HuH-7.5 (cell line): ENCODE results near the gene ENTPD3.
"Not testable (repeated sequence)": the region's sequence is repeated elsewhere in the genome, so short reads cannot be mapped to it uniquely, and the experiment has no call there.

ENCODE experiments used
- DNase-seq: peaks from one replicate; pipeline ENCODE4 v3.0.0; 2011; ENCODE audit warnings: low spot score

ENTPD3 gene

DNA sequence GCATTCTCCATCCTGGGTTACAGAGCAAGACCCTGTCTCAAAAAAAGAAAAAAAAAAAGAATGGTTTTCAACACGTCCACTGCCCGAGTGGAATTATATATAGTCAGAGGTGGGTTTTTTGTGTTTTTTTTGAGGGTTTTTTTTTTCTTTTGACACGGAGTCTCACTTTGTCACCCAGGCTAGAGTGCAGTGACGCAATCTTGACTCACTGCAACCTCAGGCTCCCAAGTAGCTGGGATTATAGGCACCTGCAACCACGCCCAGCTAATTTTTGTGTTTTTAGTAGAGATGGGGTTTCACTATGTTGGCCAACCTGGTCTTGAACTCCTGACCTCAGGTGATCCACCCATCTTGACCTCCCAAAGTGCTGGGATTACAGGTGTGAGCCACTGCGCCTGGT is 73.5 kb downstream of the ENTPD3 start:
- DNase-seq = not testable (repeated sequence)

DNA sequence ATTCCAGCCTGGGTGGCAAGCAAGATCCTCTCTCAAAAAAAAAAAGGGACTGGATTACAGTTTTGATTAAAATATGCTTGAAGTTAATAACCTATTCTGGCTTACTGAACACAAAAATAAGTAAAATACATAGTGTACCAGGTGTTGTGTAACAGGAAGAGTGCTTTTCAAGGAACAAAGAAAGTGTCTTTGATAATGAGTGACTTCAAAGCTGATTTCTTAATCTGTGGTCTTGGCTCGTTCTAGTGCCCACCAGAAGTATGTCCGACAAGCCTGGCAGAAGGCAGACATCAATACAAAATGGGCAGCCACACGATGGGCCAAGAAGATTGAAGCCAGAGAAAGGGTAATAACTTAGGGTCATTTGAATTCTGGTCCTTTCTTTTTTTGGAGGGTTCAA is 74.2 kb downstream of the ENTPD3 start:
- DNase-seq = no peak

DNA sequence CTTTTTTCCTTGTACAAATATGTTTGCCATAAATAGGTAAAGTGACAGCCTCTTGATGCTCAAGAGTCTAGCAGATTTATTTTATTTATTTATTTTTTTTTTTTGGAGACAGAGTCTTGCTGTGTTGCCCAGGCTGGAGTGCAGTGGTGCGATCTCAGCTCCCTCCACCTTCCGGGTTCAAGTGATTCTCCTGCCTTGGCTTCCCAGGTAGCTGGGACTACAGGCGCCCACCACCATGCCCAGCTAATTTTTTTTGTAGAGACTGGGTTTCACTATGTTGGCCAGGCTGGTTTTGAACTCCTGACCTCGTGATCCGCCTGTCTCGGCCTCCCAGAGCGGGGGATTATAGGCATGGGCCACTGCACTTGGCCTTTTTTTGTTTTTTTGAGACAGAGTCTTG is 75.9 kb downstream of the ENTPD3 start:
- not testable (repeated sequence) for DNase-seq

DNA sequence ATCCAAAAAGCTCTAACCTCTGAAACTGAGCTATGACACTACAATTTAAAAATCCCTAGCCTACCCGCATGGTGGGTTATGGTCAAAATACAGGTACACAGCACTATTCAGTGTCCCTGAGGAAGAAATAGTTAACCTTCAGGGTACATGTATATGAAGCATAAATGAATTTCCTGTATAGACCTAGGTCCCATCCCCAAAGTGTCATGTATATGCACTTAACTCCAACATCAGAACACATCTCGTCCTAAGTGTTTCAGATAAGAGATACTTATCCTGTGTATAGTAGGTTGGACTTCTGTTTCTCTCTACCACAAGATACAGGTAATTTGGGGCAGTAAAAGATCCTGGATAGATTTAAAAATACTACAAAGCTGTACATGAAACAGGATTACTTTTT is 76.6 kb downstream of the ENTPD3 start:
- no peak for DNase-seq

DNA sequence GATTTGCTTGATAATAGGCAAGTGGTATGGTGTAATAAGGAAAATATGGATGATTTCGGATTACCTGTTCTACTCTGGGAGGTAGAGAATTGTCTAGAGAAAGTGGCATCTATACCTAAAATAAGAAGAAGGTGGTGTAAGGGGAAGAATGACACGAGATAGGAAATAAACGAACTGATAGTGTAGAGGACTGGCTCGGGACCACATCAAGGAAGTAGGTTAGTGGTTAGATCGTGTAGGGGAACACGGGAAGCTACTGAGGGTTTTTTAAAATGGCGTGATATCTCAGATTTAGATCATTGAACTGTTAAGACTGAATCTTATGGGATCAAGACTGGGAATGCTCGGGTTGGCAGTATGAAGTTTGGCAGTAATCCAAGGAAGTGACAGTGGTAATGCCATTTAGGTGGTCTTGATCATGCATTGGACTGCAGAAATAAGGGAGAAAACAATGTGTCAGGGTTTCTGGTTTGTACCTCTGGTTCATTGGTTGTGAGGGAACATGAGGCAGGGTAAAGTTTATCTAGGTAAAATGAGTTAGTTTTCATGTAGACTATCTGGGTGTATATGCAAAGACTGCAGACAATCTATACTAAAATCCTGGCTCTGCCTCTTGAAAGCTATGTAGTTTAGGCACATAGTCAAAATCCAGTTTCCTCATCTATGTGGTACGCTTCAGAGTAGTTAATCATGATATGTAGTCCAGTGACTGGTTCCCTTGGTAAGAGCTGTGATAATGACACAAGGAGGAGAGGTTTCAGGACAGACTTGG is 77.5 kb downstream of the ENTPD3 start:
- no peak for DNase-seq

DNA sequence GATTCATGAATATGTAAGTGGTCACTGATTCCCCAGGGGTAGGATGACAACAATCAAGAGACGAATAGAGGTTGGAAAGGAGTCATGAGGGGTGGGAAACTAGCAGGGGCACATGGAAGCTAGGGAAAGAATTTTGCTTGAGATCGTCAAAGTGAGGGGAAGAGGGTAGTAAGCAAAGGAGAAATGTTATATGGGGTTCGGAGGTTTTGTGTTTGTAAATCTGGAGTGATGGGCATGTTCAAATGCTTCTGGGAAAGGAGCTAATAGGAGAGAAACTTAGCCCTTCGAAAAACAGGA is 78.1 kb downstream of the ENTPD3 start:
- DNase-seq = no peak

DNA sequence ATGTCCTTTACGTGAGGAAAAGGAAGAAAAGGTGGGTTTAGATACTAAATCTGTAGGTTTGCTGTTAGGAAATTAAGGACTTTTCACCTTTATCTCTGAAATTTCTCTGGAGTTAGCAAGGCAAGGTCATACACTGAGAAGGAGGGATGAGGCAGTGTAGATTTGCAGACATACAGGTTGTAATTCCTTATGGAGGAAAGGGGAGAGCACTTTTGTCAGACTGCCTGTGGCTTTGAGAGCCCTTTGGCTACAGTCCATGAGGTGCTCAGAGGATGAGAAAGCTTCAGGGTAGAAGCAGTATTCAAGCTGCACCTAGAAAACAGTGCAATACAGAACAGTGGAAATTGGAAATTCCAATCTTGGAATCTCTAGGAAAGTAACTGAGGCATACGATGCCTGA is 78.5 kb downstream of the ENTPD3 start:
- no peak for DNase-seq

DNA sequence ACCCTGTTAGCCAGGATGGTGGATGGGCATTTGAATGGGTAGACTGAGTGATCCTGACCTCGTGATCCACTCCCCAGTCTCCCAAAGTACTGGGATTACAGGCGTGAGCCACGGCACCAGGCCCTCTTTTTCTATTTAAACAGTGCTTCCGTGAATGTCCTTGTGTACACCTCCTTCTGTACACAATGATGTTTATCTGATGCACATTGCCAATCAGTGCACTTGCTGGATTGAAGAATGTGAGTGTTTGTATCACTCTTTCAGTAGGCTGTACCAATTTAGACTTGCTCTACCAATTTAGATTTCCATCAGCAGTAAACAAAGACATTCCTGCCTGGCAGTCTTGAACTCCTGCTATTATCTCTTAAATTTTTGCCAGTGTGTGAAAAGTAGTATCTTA is 81.0 kb downstream of the ENTPD3 start:
- peak; percentile 29 for DNase-seq

DNA sequence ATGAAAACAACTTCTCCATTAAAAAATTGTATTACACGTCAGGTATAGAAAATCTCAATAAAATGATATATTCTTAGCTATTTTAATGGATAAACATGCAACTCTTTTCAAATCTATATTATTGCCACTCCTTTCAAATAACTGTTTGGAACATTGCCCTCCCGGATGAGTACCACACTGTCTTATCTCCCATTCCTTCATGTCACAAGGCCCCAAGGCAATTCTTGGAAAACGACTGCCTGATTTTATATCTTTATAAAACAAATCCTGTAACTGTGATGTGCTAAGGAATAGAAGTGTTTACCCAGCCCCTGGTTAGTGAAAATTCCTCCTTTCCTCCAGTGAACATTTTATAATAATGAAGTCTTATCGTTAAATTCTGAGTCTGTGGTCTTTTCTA is 83.7 kb downstream of the ENTPD3 start:
- DNase-seq = no peak

DNA sequence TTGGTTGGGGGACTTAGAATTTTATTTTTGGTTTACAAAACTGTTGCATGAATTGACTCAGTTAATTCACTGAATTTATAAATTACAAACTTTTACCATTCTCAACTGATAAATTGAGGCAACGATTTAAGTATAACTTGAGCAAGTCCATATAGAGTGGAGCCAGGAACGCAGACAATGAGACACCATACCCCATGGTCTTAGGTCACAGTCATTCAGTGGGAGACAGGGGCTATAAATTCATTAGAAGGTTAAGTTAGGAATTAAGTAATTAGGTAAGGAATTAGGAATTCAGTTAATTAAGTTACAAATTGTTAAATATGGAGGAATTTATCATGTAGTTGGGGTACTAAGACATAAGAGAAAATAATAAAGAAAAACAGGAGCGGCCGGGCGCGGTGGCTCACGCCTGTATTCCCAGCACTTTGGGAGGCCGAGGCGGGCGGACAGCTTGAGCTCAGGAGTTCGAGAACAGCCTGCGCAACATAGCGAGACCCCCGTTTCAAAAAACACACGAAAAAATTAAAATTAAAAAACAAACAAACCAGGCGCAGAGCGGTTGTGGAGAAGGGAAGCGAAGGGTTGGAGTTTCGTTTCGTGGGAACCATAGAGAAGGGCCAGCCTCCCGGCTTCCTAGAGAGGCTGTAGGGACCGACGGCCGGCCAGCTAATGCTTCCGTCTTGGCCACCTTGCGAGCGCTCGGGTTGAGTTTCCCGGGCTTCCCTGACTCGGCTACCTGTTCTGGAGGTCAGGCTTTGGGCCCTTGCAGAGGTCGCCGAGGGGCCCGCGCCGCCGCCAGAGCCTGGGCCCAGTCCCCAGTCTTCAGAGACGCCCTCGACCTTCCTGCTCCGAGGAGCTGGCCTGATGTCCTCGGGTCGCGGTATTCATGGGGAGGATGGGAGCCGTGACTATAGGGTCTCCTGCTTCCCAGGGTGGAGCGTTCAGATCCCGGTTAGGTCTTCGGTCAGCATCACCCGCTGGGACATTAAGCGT is 89.8 kb downstream of the ENTPD3 start, which contains the start of gene ZNF619:
Gene ZNF619 (plus strand): TSS at position 645 of the 993 bp plus-strand sequence. CDS start 858 bp downstream, outside the sequence.
- DNase-seq = peak; percentile 66

DNA sequence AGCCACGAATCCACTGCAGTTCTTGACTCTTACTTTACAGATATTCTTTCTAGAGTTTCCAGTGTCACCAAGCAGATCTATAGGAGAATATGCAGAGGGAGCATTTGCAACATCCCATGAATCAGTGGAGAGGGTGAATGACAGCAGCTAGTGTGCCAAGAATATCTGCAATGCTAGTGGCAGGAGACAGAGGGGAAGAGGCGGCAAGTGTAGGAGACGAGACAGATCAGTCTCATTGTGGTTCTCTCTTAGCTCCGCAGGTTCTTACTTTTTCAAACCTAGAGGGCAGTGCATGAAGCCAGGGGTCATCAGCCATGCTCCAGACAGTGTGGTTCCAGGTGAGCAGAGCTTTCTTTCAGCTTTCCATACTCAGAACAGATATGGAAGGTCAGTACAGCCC is 90.7 kb downstream of the ENTPD3 start:
- peak; percentile 30 for DNase-seq
